ENCODE measurements around the gene TSPAN8.
"Not testable (repeated sequence)": the region's sequence is repeated elsewhere in the genome, so short reads cannot be mapped to it uniquely, and the experiment has no call there.

The TSPAN8 gene

GRCh38 chr12:71157601-71158233 lies at the start of gene TSPAN8:
Gene TSPAN8, minus strand, starts transcription at chr12:71157999. Its CDS starts 321 bp downstream, at chr12:71157678.
- DNase-seq, result no peak

- no peak for DNase-seq
These were observed 43.4 kb upstream of the TSPAN8 start for GRCh38 chr12:71201136-71201679.

GRCh38 chr12:71200706-71201105 lies 42.9 kb upstream of the TSPAN8 start:
- no peak for DNase-seq

- no peak for DNase-seq
These were observed 39.7 kb upstream of the TSPAN8 start for GRCh38 chr12:71197460-71197859.

GRCh38 chr12:71195338-71195896 lies 37.6 kb upstream of the TSPAN8 start:
- no peak for DNase-seq

GRCh38 chr12:71194657-71195056 lies 36.9 kb upstream of the TSPAN8 start:
- no peak for DNase-seq

GRCh38 chr12:71193041-71193440 lies 35.2 kb upstream of the TSPAN8 start:
- no peak for DNase-seq

- no peak for DNase-seq
These were observed 33.9 kb upstream of the TSPAN8 start for GRCh38 chr12:71191509-71192196.

- no peak for DNase-seq
These were observed 33.0 kb upstream of the TSPAN8 start for GRCh38 chr12:71190822-71191221.

- no peak for DNase-seq
These were observed 29.6 kb upstream of the TSPAN8 start for GRCh38 chr12:71187379-71187778.

GRCh38 chr12:71186571-71187288 lies 28.9 kb upstream of the TSPAN8 start:
- DNase-seq, result no peak

GRCh38 chr12:71183846-71184245 lies 26.0 kb upstream of the TSPAN8 start:
- DNase-seq, result no peak

- no peak for DNase-seq
These were observed 25.2 kb upstream of the TSPAN8 start for GRCh38 chr12:71183018-71183417.

- no peak for DNase-seq
These were observed 20.4 kb upstream of the TSPAN8 start for GRCh38 chr12:71178162-71178561.

GRCh38 chr12:71174825-71175224 lies 17.0 kb upstream of the TSPAN8 start:
- DNase-seq, result no peak

- DNase-seq, result no peak
These were observed 16.3 kb upstream of the TSPAN8 start for GRCh38 chr12:71174146-71174545.

- DNase-seq, result no peak
These were observed 12.7 kb upstream of the TSPAN8 start for GRCh38 chr12:71170456-71170855.

GRCh38 chr12:71169286-71169685 lies 11.5 kb upstream of the TSPAN8 start:
- DNase-seq, result no peak

GRCh38 chr12:71166862-71167496 lies 9.2 kb upstream of the TSPAN8 start:
- no peak for DNase-seq

GRCh38 chr12:71166280-71166679 lies 8.5 kb upstream of the TSPAN8 start:
- DNase-seq, result no peak

- not testable (repeated sequence) for DNase-seq
These were observed 8.0 kb upstream of the TSPAN8 start for GRCh38 chr12:71165780-71166179.

GRCh38 chr12:71164568-71165197 lies 6.9 kb upstream of the TSPAN8 start:
- DNase-seq, result no peak

All from stimulated activated CD4-positive, alpha-beta T cell treated with anti-CD3 and anti-CD28 coated beads, Interleukin-4, amount 100 ng/mL, for 1 hour (primary cell).